K562 (cell line): ENCODE data around the gene CPNE9. TPM values are rescaled to one million over a fixed set of nuclear protein-coding genes. Genes with fewer than 3 reads are reported as not detected.

ENCODE experiments used
- ATAC-seq: fragments of 200-7000 bp; cut with Tn5 transposase; 3 replicates; pipeline ENCODE4 v1.9.1; 2020; ENCODE audit warnings: moderate library complexity
- BruUV-seq: library from RNA; stranded (reverse); fragments of 400-500 nt; replicated peaks from 2 replicates; lab custom pipeline; 2021; lab: Mats Ljungman, UMichigan
- CTCF ChIA-PET: fragments of 300-600 bp; formaldehyde crosslinking; extraction: SDS; loops from one replicate; lab custom pipeline; 2021; ENCODE audit warnings: low intra/inter-chr PET ratio; lab: Yijun Ruan, JAX
- POLR2A ChIA-PET: fragments of 300-600, 350-650 bp; sonication (Branson Sonifier 250); formaldehyde crosslinking; extraction: SDS; loops from one replicate; lab custom pipeline; 2021; ENCODE audit warnings: antibody characterized with exemption, inconsistent platforms; lab: Yijun Ruan, JAX
- DNase-seq, 4 experiments: peaks; one replicate each; pipeline versions ENCODE4 v3.0.0 to v3.0.0-alpha.2; 2011 to 2018; ENCODE audit warnings: low spot score in 3 of 4, mixed read lengths in 3 of 4; ENCODE audit errors: extremely low read depth in 1 of 4
- FAIRE-seq: peaks from 2 replicates; lab custom pipeline; 2011; peaks lifted over from hg19 to GRCh38; lab: Jason Lieb, UNC
- H2AFZ ChIP-seq: 2 replicates; pipeline ENCODE4 v1.6.0; 2011; ENCODE audit warnings: low read depth, low read length, control low read depth, inconsistent platforms
- H3K27ac ChIP-seq: fragments of 200-600 bp; 3 replicates; pipeline ENCODE4 v1.8.0; 2011; ENCODE audit warnings: low read depth, mild to moderate bottlenecking, control low read depth, inconsistent platforms, low read length, moderate library complexity, mixed read lengths; ENCODE audit errors: extremely low read depth
- H3K27me3 ChIP-seq, 2 experiments: fragments of 300-600 bp in 1 of 2; 2 replicates in 1 of 2; 3 replicates in 1 of 2; pipeline versions ENCODE4 v1.6.0 to v1.8.0; 2011; ENCODE audit warnings: inconsistent platforms in 2 of 2, low read length in 2 of 2, mild to moderate bottlenecking in 1 of 2, mixed read lengths in 1 of 2, moderate library complexity in 1 of 2; ENCODE audit not compliant: control insufficient read depth in 2 of 2, insufficient read depth in 2 of 2
- H3K36me3 ChIP-seq: fragments of 300-600 bp; 3 replicates; pipeline ENCODE4 v1.8.0; 2011; ENCODE audit warnings: mild to moderate bottlenecking, low read length, inconsistent platforms; ENCODE audit not compliant: control insufficient read depth, insufficient read depth
- H3K4me1 ChIP-seq, 2 experiments: fragments of 200-600 bp in 1 of 2; replicated peaks in 1 of 2; 2 replicates in 1 of 2; 3 replicates in 1 of 2; pipeline versions ENCODE4 v1.5.1 to v1.8.0; 2011; ENCODE audit warnings: inconsistent platforms in 2 of 2, low read length in 2 of 2, mild to moderate bottlenecking in 1 of 2, mixed read lengths in 1 of 2, moderate library complexity in 1 of 2; ENCODE audit not compliant: control insufficient read depth in 2 of 2, insufficient read depth in 2 of 2
- H3K4me2 ChIP-seq: 2 replicates; pipeline ENCODE4 v1.6.1; 2011; ENCODE audit warnings: low read length, control low read depth, inconsistent platforms, mixed read lengths; ENCODE audit not compliant: insufficient read depth
- H3K4me3 ChIP-seq: fragments of 200-600 bp; sonication (generic), shearing (Covaris generic); 2 replicates; pipeline ENCODE4 v1.5.1; 2016; ENCODE audit warnings: control low read depth, inconsistent platforms
- H3K79me2 ChIP-seq: fragments of 200-600 bp; 3 replicates; pipeline ENCODE4 v1.8.0; 2011; ENCODE audit warnings: low read length, inconsistent platforms; ENCODE audit not compliant: control insufficient read depth, insufficient read depth
- H3K9ac ChIP-seq, 2 experiments: 2 replicates each; pipeline versions ENCODE4 v1.6.0 to v1.6.1; 2011; ENCODE audit warnings: low read depth in 2 of 2, low read length in 2 of 2, control low read depth in 1 of 2, inconsistent platforms in 1 of 2, mild to moderate bottlenecking in 1 of 2, mixed read lengths in 1 of 2; ENCODE audit not compliant: insufficient read depth in 1 of 2
- H3K9me1 ChIP-seq: one replicate; pipeline ENCODE4 v1.6.0; 2011; ENCODE audit warnings: inconsistent platforms, mild to moderate bottlenecking, low read length, moderate library complexity; ENCODE audit not compliant: control insufficient read depth, insufficient read depth
- H3K9me3 ChIP-seq: replicated peaks from 2 replicates; pipeline ENCODE4 v1.5.1; 2011; ENCODE audit warnings: low read depth, low read length, inconsistent platforms; ENCODE audit not compliant: control insufficient read depth, insufficient read depth
- H4K20me1 ChIP-seq: replicated peaks from 2 replicates; pipeline ENCODE4 v1.6.1; 2011; ENCODE audit warnings: low read length, inconsistent platforms, mixed read lengths; ENCODE audit not compliant: control insufficient read depth, insufficient read depth
- EHMT2 ChIP-seq: fragments of 450-650 bp; IDR thresholded peaks from 2 replicates; pipeline ENCODE4 v1.6.1; 2018; ENCODE audit warnings: antibody characterized with exemption
- FOXP1 ChIP-seq: sonication (generic); formaldehyde crosslinking; IDR thresholded peaks from 2 replicates; pipeline ENCODE4 v1.8.0; 2022; ENCODE audit warnings: mild to moderate bottlenecking, missing genetic modification reagents
- SIRT6 ChIP-seq: IDR thresholded peaks from one replicate; pipeline ENCODE4 v1.6.1; 2012; ENCODE audit warnings: low read depth, mild to moderate bottlenecking, control low read depth, inconsistent platforms, low read length, moderate library complexity
- ZNF12 ChIP-seq: sonication (generic); formaldehyde crosslinking; IDR thresholded peaks from 2 replicates; pipeline ENCODE4 v1.4.0; 2020; ENCODE audit warnings: mild to moderate bottlenecking, missing genetic modification reagents
- WGBS: fragments of 100-300 bp; shearing (Covaris generic); methylation state at CpG from one replicate; pipeline ENCODE4 v1.1.6; 2016; ENCODE audit warnings: low coverage, mixed read lengths; ENCODE audit not compliant: insufficient coverage; ENCODE audit errors: missing lambda C conversion rate; 5-methylcytosine and 5-hydroxymethylcytosine counted together
- in situ Hi-C: fragments of 300-500 bp; cut with MboI; formaldehyde crosslinking; loops from 4 replicates; pipeline ENCODE4 v1.15.0; 2018; ENCODE audit warnings: inconsistent platforms, mixed read lengths
- intact Hi-C: fragments of 100-400 bp; cut with micrococcal nuclease; formaldehyde crosslinking; loops from 2 replicates; pipeline ENCODE4 v1.14.2; 2022
- polyA plus RNA-seq, 8 experiments: library from polyadenylated mRNA; depleted of rRNA in 4 of 8; stranded (reverse) in 5 of 8; unstranded in 3 of 8; fragments of >200 nt; fragmentation: Nextera tagmentation in 2 of 8; fragmentation: Illumina TruSeq in 1 of 8; extraction: Ambion mirVana in 2 of 8; extraction: Trizol in 1 of 8; gene quantifications; 2 replicates each; pipeline versions ENCODE4 v1.2.1 to v1.2.3, GENCODE V29; 2011 to 2014; ENCODE audit warnings: inconsistent platforms in 1 of 8, missing spikeins in 1 of 8
- total RNA-seq, 7 experiments: library from RNA; depleted of rRNA in 6 of 7; stranded (reverse); fragments of >200 nt in 6 of 7; fragmentation: Illumina TruSeq in 2 of 7; extraction: Trizol in 2 of 7; gene quantifications; 2 replicates each; pipeline versions ENCODE4 v1.2.1 to v1.2.3, GENCODE V29; 2011 to 2021; ENCODE audit warnings: low replicate concordance in 1 of 7
- TF ChIP-seq, protein P1 (sequence below), 2 experiments: fragments of 450-650 bp in 1 of 2; IDR thresholded peaks; 2 replicates each; pipeline ENCODE4 v1.6.1; 2011 to 2017; ENCODE audit warnings: low read depth in 2 of 2, antibody characterized with exemption in 1 of 2, borderline replicate concordance in 1 of 2, low read length in 1 of 2, mild to moderate bottlenecking in 1 of 2, mixed read lengths in 1 of 2; ENCODE audit not compliant: control insufficient read depth in 1 of 2

CPNE9 gene
- total and polyA plus RNA-seq, 9 of the 15 experiments (the other 6 are each of a cell fraction or from before 2014, with no cell fraction given), result 0.22 to 0.56 (median 0.29) TPM; not detected in 3

DNA sequence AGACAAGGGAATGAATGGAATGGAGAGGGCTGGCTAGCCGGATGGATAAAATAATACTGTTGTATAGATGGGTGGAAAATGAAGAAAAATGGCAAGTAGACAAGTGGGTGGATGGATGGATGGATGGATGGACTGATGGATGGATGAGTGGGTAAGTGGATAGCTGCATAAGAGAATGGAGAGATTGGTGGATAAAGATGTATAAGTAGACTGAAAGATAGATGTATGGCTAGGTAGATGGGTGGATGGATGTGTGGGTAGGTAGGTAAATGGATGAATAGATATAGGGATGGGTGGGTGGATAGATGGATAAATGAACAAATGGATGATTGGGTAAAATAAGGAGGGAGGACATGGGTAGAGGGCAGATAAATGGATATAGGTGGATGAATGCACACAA is 13.9 kb downstream of the CPNE9 start:
- no peak for FAIRE-seq
- no peak for ATAC-seq
- ChIA-PET POLR2A (interaction anchor here (0.6 to 1.1 kb wide), 5 partner anchors 8 to 1320 kb away, joined by 3 to 4 read pairs (median 3); partner anchors contain the start of gene BRPF1), CTCF (no interaction called here)
- no TSS peak for BruUV-seq
- Histone ChIP-seq H3K9me3 (no peaks in the 10 kb centered on the region), H3K79me2 (no peaks in the 10 kb centered on the region), H4K20me1 (no peaks in the 10 kb centered on the region), H3K36me3 (no peaks in the 10 kb centered on the region), H3K4me3 (no peak overlapping the region), H2AFZ (no peak overlapping the region), H3K4me1 (peaks cover 5 to 10% of the 10 kb centered on the region in 2 experiments; a peak in 4 of 5 replicates), H3K9me1 (no peaks in the 10 kb centered on the region), H3K27ac (no peak overlapping the region), H3K27me3 (peaks cover 23 to 25% of the 10 kb centered on the region in 2 experiments), H3K4me2 (no peak overlapping the region), H3K9ac (no peak overlapping the region)
- in situ Hi-C loops, result no loop called here
- TF ChIP-seq EHMT2 (peak; percentile 58), SIRT6 (no peak), ZNF12 (no peak), FOXP1 (CRISPR knock-in tag) (no peak)
- TF ChIP-seq, protein P1, sequence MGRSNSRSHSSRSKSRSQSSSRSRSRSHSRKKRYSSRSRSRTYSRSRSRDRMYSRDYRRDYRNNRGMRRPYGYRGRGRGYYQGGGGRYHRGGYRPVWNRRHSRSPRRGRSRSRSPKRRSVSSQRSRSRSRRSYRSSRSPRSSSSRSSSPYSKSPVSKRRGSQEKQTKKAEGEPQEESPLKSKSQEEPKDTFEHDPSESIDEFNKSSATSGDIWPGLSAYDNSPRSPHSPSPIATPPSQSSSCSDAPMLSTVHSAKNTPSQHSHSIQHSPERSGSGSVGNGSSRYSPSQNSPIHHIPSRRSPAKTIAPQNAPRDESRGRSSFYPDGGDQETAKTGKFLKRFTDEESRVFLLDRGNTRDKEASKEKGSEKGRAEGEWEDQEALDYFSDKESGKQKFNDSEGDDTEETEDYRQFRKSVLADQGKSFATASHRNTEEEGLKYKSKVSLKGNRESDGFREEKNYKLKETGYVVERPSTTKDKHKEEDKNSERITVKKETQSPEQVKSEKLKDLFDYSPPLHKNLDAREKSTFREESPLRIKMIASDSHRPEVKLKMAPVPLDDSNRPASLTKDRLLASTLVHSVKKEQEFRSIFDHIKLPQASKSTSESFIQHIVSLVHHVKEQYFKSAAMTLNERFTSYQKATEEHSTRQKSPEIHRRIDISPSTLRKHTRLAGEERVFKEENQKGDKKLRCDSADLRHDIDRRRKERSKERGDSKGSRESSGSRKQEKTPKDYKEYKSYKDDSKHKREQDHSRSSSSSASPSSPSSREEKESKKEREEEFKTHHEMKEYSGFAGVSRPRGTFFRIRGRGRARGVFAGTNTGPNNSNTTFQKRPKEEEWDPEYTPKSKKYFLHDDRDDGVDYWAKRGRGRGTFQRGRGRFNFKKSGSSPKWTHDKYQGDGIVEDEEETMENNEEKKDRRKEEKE (IDR thresholded peaks at IDR 0.05; ENCODE audit: borderline replicate concordance in 1 of 2, control insufficient read depth in 1 of 2, low read depth in 2 of 2, low read length in 1 of 2), result 0 out of 4 replicates have a peak, but pooled peaks of 1 of the 2 experiments have one; percentile 16
- WGBS, result 25% methylated on average over 1 of the region's 1 CpG
- intact Hi-C loops, result loop anchor here (5.0 to 10.0 kb wide), 7 partner anchors 75 to 363 kb away; partner anchors contain the start of genes ARPC4, CRELD1, FANCD2 and RPUSD3
- no peak for DNase-seq
